Caki2 (cell line): Measurements from ENCODE around the gene IFI44L. TPM values are rescaled to one million over a fixed set of nuclear protein-coding genes. Genes with fewer than 3 reads are reported as not detected.

Experiments
- DNase-seq: peaks from one replicate; pipeline ENCODE4 v3.0.0-alpha.2; 2015; ENCODE audit warnings: low read depth
- in situ Hi-C: cut with HindIII; loops from 2 replicates; pipeline ENCODE4 v1.10.0; 2016; ENCODE audit warnings: low sequenced_read_pairs, low pct_unique_long_range_greater_than_20kb, mixed read lengths
- total RNA-seq: library from RNA; depleted of rRNA; stranded (reverse); fragments of >200 nt; shearing (Covaris generic); gene quantifications from 2 replicates; pipeline ENCODE4 v1.2.3, GENCODE V29; 2014; ENCODE audit warnings: low replicate concordance; rRNA removed

The IFI44L gene
- 3.7 and 9.0 TPM in 2 replicates for total RNA-seq

- in situ Hi-C loops, result no loop called here
- DNase-seq, result peak; percentile 67
Observed at GRCh38 chr1:78619803-78620579, at the start of gene IFI44L. Gene IFI44L (plus strand): TSS chr1:78620448. CDS start chr1:78627916, 7,468 bp downstream.

- DNase-seq, result no peak
- in situ Hi-C loops, result no loop called here
Observed at GRCh38 chr1:78570539-78570938, 49.7 kb upstream of the IFI44L start.

- in situ Hi-C loops, result no loop called here
- DNase-seq, result no peak
Observed at GRCh38 chr1:78577257-78578100, 42.8 kb upstream of the IFI44L start.

DNA sequence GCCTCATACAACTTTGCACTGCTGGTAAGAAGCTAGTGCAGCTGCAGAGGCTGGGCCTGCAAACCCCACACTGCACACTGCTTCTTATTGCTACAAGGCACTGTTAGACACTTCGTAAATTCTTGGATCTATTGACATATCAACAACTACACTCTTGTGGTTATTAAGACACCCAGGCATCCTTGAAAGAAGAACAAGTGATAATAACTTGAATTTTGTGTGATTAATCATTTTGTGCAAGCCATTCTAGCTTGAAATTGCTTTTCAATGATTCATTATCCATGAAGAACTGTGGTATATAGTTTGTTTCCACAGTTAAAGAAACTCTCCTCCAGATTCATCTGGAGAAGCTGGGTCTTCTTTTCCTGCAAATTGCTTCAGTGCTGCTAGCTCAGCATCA, 33.7 kb upstream of the IFI44L start:
- in situ Hi-C loops, result no loop called here
- no peak for DNase-seq

- DNase-seq, result no peak
- in situ Hi-C loops, result no loop called here
Observed at GRCh38 chr1:78587211-78587610, 33.0 kb upstream of the IFI44L start.

DNA sequence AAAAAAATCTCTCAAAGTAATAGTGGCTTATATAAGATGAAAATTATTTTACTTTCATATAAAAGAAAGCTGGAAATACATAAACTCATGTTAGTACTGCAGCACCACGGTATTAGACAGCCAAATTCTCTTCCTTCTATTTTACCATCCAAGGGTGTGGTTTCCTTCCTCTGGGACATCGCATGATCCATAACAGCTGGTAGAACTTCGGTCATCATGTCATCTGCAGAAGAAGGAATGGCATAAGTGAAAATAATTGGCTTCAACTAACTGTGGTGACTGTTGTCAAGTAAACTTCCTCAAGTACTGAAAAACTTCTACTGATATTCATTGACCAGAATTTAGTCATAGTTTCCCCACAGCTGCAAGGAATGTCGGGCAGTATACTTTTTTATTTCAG, 28.3 kb upstream of the IFI44L start:
- DNase-seq, result no peak
- in situ Hi-C loops, result no loop called here

DNA sequence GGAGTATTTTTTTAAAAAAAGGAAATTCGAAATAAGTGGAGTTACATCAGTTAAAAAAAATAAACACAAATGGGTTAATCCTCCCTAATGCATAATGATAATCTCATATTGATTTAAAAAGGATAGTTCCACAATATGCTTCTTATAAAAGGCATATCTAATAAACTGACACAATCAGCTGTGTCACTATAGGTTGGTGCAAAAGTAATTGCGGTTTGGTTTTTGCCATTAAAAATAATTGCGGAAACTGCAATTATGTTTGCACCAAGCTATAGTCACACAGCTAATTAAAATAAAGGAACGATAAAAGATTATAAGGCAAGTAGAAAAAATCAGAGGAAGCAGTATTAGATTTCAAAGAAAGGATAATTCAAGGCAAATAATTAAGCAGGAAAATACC, 21.0 kb upstream of the IFI44L start:
- no peak for DNase-seq
- in situ Hi-C loops, result no loop called here

GRCh38 chr1:78601068-78601467, 19.2 kb upstream of the IFI44L start:
- in situ Hi-C loops, result no loop called here
- no peak for DNase-seq

DNA sequence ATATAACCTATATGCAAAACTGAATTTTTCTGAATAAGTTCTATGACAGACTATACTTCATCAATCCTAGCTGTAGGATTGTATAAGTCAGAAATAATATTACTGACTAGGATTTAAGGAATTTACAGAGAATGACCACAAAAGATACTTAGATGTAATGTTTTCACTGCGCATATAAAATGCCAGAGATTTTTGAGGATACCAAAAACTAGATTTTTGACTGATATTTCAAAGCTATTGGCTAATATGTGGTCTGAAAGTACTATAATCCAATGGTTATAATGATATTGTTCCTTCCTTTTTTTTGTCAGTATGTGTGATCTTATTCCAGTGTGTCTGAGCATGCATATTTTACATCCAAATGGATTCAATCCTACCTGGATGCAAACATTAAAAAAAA, 17.0 kb upstream of the IFI44L start:
- no peak for DNase-seq
- in situ Hi-C loops, result no loop called here

GRCh38 chr1:78604643-78605042, 15.6 kb upstream of the IFI44L start:
- in situ Hi-C loops, result no loop called here
- no peak for DNase-seq

- in situ Hi-C loops, result no loop called here
Observed at GRCh38 chr1:78606274-78606673, 14.0 kb upstream of the IFI44L start.

GRCh38 chr1:78607334-78607927, 12.8 kb upstream of the IFI44L start:
- in situ Hi-C loops, result no loop called here
- DNase-seq, result peak; percentile 5

More at GRCh38 chr1:78606274-78606673, 14.0 kb upstream of the IFI44L start:
- DNase-seq, result no peak

GRCh38 chr1:78607944-78608343, 12.3 kb upstream of the IFI44L start:
- DNase-seq, result no peak
- in situ Hi-C loops, result no loop called here

DNA sequence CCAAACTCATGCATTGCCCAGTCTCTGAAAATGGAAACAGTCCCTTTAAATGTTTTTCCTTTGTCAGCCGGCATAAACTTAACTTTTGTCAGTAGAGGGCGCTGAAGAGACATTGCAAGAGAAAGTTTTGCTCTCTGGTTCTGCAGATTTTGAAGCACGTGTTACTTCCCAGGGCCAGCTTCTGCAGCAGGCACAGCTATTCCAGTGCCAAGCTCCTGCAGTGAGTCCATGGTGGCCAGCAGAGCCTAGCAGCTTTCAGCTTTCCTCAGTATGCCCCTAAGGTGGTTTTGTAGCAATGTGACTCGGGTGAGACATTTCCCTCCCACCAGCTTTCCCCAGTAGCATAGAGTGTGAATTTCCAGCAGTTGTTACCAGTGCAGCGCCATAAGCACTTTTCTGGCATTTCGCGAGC, 2.6 kb upstream of the IFI44L start:
- DNase-seq, result peak; percentile 66
- in situ Hi-C loops, result no loop called here

DNA sequence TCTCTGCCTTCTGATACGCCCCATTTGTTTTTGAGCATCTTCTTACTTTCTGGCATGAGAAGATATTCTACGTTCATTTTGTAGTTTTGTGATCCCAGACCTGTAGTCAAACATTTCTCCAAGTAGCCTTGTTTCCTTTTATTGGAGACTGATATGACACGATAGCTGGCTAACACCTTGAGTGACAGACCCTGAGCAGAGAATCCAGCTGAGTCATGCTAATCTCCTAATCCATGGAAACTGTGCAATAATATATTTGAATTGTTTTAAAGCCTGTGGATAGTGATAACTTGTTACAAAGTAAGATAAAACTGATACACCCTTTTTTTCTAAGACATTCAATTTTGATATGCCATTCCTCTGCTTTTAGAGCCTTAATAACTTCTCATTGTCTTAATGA, 1.2 kb upstream of the IFI44L start:
- DNase-seq, result peak; percentile 1
- in situ Hi-C loops, result no loop called here

DNA sequence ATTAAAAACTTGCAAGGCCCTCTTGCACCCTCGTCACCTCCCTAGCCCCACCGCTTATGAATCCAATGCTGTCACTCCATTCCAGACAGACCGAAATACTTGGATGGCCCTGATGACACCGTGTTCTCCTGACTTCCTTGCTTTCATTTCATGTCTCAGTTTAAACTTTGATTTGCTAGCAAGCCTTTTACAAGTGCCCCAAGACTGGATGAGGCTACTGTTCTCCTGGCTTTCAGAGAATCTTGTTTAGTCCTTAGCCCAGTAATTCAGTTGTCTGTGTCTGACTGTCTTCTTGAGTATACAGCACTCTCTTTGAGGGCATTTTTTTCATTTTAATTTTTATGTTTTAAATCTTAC, 824 bp upstream of the IFI44L start:
- in situ Hi-C loops, result no loop called here
- peak; percentile 36 for DNase-seq

DNA sequence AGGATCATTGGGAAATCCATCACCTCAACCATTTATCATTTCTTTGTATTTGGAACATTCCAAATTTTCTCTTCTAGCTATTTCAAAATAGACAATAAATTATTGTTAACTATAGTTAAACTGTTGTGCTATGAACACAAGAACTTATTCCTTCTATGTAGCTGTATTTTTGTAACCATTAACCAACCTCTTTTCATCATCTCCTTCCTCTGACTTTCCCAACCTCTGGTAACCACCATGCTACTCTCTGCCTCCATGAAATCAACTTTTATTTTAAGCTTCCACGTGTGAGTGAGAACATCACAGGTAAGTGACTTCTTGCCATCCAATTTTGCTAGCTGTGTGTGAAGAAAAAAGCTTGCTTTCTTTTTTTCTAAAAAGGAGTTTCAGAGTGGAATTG, 418 bp downstream of the IFI44L start:
- in situ Hi-C loops, result no loop called here

GRCh38 chr1:78622548-78622947, 2.3 kb downstream of the IFI44L start:
- in situ Hi-C loops, result no loop called here
- no peak for DNase-seq

More for the DNA sequence above, 418 bp downstream of the IFI44L start:
- peak; percentile 2 for DNase-seq

GRCh38 chr1:78624035-78624434, 3.8 kb downstream of the IFI44L start:
- in situ Hi-C loops, result no loop called here
- no peak for DNase-seq
